HUDEP-2 (cell line): ENCODE results near the gene ASIC2.
"Not testable (repeated sequence)": the region's sequence is repeated elsewhere in the genome, so short reads cannot be mapped to it uniquely, and the experiment has no call there.

ENCODE experiments used
- DNase-seq, 76 experiments: peaks; one replicate each; lab custom pipeline; 2025; ENCODE audit not compliant: unreplicated experiment in 76 of 76; lab: John Stamatoyannopoulos, UW

The ASIC2 gene

GRCh38 chr17:32998111-32998886 lies 294.8 kb downstream of the ASIC2 start:
- DNase-seq = peak in 63 of 76 experiments; percentile 4 to 85 (median 53)

GRCh38 chr17:32995416-32996045 lies 297.6 kb downstream of the ASIC2 start:
- no peak for DNase-seq

DNA sequence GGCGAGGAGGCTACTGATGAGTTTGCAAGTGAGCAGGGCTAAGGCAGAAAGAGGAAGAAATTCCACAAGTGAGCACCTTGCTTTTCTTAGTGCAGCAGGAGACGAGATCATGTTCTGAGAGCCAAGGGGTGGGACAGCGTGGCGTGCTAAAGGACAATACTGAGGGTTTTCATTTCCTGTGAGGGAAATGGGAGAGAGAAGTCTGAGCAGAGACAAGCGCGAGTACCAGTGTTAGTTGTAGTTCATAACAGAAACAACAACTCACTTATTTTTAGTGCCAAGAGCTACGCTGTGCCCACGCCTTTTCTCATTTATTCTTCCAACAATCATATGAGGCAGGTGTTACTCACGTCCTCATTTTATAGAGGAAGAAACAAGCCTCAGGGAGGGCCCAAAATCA lies 299.1 kb downstream of the ASIC2 start:
- no peak for DNase-seq

- DNase-seq = peak in 26 of 76 experiments; percentile 3 to 57 (median 26)
Measured at GRCh38 chr17:32992321-32993033, 300.6 kb downstream of the ASIC2 start.

DNA sequence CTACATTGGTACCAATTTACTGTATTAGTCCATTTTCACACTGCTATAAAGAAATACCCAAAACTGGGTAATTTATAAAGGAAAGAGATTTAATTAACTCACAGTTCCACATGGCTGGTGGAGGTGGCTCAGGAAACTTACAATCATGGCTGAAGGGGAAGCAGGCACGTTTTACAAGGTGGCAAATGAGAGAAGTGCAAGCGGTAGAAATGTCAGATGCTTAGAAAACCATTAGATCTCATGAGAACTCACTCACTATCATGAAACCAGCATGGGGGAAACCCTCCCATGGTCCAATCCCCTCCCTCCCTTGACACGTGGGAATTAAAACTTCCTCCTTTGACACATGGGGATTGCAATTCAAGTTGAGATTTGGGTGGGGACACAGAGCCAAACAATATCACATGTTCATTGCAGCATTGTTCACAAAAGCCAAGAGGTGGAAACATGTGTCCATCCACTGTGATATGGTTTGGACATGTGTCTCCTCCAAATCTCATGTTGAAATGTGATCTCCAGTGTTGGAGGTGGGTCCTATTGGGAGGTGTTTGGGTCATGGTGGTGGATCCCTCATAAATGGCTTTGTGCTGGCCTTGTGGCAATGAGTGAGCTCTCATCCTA lies 304.5 kb downstream of the ASIC2 start:
- DNase-seq = no peak

DNA sequence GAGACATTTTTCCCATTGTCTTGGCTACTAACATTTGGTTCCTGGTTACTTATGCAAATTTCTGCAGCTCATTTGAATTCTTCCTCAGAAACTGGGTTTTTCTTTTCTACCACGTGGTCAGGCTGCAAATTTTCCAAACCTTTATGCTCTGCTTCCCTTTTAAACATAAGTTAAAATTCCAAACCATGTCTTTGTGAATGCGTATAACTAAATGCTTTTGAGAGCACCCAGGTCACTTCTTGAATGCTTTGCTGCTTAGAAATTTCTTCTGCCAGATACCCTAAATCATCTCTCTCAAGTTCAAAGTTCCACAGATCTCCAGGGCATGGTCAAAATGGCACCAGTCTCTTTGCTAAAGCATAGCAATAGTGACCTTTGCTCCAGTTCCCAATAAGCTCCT lies 305.2 kb downstream of the ASIC2 start:
- not testable (repeated sequence) for DNase-seq

DNA sequence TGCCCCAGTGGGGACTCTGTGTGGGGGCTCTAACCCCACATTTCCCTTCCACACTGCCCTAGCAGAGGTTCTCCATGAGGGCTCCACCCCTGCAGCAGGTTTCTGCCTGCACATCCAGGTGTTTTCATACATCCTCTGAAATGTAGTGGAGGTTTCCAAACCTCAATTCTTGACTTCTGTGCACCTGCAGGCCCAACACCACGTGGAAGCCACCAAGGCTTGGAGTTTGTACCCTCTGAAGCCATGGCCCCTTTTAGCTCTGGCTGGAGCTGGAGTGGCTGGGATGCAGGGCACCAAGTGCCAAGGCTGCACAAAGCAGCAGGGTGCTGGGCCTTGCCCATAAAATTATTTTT lies 305.7 kb downstream of the ASIC2 start:
- DNase-seq = not testable (repeated sequence)

DNA sequence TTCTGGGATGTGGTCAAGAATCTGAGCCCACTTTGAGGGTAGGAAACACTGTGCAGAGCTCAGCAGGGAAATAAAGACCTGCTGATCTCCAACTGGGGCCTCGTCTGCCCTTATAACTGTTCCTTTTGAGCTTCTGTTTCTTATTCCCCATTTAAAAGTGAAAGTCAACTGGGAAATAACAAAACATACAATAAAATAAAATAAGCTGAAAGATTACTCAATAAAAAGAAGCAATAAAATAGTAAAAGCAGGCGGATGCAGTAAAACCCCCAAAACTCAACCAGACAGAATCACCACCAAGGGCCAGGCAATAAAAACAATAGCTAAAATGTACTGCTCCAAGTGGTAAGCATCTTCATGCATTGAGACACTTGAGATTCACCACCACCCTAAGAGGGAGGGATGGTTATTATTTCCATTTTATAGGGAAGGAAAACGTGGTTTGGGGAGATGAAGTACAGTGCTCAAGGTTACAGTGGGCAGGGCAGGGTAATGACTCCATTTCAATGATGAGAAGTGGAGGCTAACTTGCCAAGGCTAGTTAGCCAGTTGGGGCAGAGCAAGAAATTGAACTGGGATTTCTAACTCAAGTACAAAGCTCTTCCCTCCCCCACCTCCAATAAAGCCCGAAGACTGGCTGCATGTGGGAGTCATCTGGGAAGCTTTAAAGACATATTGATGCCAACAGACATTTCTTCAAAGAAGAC lies 307.9 kb downstream of the ASIC2 start:
- no peak for DNase-seq

- not testable (repeated sequence) for DNase-seq
Measured at GRCh38 chr17:32981611-32982010, 311.5 kb downstream of the ASIC2 start.

- no peak for DNase-seq
Measured at GRCh38 chr17:32980230-32980629, 312.9 kb downstream of the ASIC2 start.

- DNase-seq = no peak
Measured at GRCh38 chr17:32976605-32977004, 316.5 kb downstream of the ASIC2 start.

- no peak for DNase-seq
Measured at GRCh38 chr17:32976131-32976530, 317.0 kb downstream of the ASIC2 start.

DNA sequence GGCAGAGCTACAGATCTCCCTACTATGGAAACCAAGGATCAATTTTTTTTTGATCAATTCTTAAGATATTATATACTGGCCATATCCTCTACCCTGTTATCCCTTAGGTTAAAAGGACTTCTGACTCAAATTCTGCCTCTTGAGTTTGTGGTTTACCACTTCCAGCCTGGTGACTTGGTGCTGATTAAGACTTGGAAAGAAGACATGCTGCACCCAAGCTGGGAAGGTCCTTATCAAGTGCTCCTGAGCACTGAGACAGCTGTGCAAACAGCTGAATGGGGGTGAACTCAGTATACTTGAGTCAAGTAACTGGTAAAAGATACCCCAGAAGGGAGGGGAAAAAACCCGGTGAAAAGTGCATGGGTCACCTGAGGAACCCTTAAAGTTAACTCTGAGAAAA lies 321.9 kb downstream of the ASIC2 start:
- DNase-seq = peak in 71 of 76 experiments; percentile 17 to 87 (median 64)

DNA sequence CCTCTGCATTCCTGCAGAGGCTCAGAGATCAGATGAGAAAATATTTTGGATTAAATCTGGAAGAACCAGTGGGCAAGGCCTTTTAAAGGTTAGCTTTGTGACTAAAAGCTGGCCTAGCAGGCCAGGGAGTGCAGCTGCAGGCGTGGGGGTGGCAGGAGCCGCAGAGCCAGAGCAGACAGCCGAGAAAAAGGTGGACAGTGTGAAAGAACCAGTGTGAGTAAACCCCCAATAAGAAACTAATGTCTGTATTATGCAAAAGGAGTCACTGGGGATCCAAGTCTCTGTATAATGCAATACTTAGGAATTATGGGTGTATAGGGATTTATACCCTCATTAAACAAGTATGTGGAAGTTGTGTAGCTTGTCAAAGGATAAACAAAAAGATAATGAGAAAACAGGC lies 322.8 kb downstream of the ASIC2 start:
- DNase-seq = peak in 5 of 76 experiments; percentile 4 to 51 (median 41)

- DNase-seq = not testable (repeated sequence)
Measured at GRCh38 chr17:32969231-32969630, 323.9 kb downstream of the ASIC2 start.

DNA sequence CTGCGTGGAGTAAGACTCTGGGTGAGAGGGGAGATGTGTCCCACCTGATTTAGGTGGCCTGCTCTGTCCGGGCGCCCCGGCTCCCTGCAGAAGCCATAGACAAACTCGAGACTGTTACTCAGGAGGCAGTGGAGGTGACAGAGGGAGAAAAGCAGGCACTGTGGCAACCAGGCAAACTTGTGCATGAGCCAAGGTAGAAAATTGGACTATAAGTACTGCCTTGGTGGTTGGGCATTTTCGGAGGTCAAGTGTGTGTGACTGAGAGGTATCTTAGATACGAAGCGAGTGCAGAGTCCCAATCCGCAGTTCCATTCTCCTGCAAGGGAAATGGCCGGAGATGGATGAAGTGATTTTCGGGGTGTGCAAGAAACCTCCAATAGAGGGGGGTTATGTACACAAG lies 328.6 kb downstream of the ASIC2 start:
- DNase-seq = no peak
